ENCODE results near the gene MTR. TPM values are rescaled to one million over a fixed set of nuclear protein-coding genes. Genes with fewer than 3 reads are reported as not detected.

MTR gene
- total and polyA plus RNA-seq, 9 of the 15 experiments (the other 6 are each of a cell fraction or from before 2014, with no cell fraction given): 3.4 to 44.3 (median 20.3) TPM

- TF ChIP-seq ZNF561 (CRISPR knock-in tag; conservative IDR thresholded peaks at IDR 0.05): no peak
- no peak for TF ChIP-seq KAT7 (CRISPR knock-in tag; IDR thresholded peaks at IDR 0.05; ENCODE audit: borderline replicate concordance)
- TF ChIP-seq HNRNPUL1 (IDR thresholded peaks at IDR 0.05; ENCODE audit: low read length): no peak
- peak in 1 of 2 experiments; percentile 27; a peak in 1 of 4 replicates for TF ChIP-seq RCOR1 (IDR thresholded peaks at IDR 0.05; ENCODE audit: borderline replicate concordance in 1 of 2, low read depth in 2 of 2, low read length in 2 of 2)
- no peak for TF ChIP-seq KAT8 (IDR thresholded peaks at IDR 0.05; ENCODE audit: low read depth)
- no peak for TF ChIP-seq ZNF436 (CRISPR knock-in tag; IDR thresholded peaks at IDR 0.05)
- TF ChIP-seq XRCC4 (IDR thresholded peaks at IDR 0.05; ENCODE audit: extremely low read depth, insufficient read depth, insufficient read length): no peak
- TF ChIP-seq, protein P1, sequence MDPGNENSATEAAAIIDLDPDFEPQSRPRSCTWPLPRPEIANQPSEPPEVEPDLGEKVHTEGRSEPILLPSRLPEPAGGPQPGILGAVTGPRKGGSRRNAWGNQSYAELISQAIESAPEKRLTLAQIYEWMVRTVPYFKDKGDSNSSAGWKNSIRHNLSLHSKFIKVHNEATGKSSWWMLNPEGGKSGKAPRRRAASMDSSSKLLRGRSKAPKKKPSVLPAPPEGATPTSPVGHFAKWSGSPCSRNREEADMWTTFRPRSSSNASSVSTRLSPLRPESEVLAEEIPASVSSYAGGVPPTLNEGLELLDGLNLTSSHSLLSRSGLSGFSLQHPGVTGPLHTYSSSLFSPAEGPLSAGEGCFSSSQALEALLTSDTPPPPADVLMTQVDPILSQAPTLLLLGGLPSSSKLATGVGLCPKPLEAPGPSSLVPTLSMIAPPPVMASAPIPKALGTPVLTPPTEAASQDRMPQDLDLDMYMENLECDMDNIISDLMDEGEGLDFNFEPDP (CRISPR knock-in tag; IDR thresholded peaks at IDR 0.05): no peak
- TF ChIP-seq HDAC1 (IDR thresholded peaks at IDR 0.05): 0 out of 4 replicates have a peak, but pooled peaks of 1 of the 2 experiments have one; percentile 24
- no peak for TF ChIP-seq MNT (conservative IDR thresholded peaks at IDR 0.05)
- TF ChIP-seq LCOR (CRISPR knock-in tag; IDR thresholded peaks at IDR 0.05): no peak
- no peak for TF ChIP-seq ZFP30 (CRISPR knock-in tag; IDR thresholded peaks at IDR 0.05; ENCODE audit: borderline replicate concordance)
- TF ChIP-seq ZNF408 (CRISPR knock-in tag; IDR thresholded peaks at IDR 0.05; ENCODE audit: low read depth): no peak
- TF ChIP-seq NONO (IDR thresholded peaks at IDR 0.05; ENCODE audit: low read depth in 2 of 2, low read length in 1 of 2): no peak
- no peak for TF ChIP-seq ZKSCAN3 (CRISPR knock-in tag; IDR thresholded peaks at IDR 0.05)
- TF ChIP-seq MBD1 (CRISPR knock-in tag; IDR thresholded peaks at IDR 0.05): no peak
- TF ChIP-seq ESRRB (CRISPR knock-in tag; IDR thresholded peaks at IDR 0.05; ENCODE audit: borderline replicate concordance): no peak
- no peak for TF ChIP-seq GATAD2B (IDR thresholded peaks at IDR 0.05; ENCODE audit: borderline replicate concordance)
- TF ChIP-seq CHD1 (IDR thresholded peaks at IDR 0.05; ENCODE audit: low read length): no peak
- TF ChIP-seq NCOA1 (IDR thresholded peaks at IDR 0.05; ENCODE audit: low read depth): no peak
- TF ChIP-seq ZFP1 (CRISPR knock-in tag; IDR thresholded peaks at IDR 0.05): no peak
- no peak for TF ChIP-seq FOXK1 (CRISPR knock-in tag; IDR thresholded peaks at IDR 0.05; ENCODE audit: borderline replicate concordance)
- no peak for TF ChIP-seq ZNF764 (CRISPR knock-in tag; IDR thresholded peaks at IDR 0.05; ENCODE audit: low read depth)
- no peak for TF ChIP-seq SPI1 (IDR thresholded peaks at IDR 0.05; ENCODE audit: borderline replicate concordance, low read depth, low read length)
Measured at GRCh38 chr1:236753964-236754363, 41.1 kb upstream of the MTR start (continued).

Data from K562 (cell line).